CD4-positive, alpha-beta T cell treated with Interleukin-15 for 1 hour (primary cell): ENCODE measurements around the gene SLC18A2.
A peak's percentile ranks its signal among the peaks of the same experiment; 100 is the strongest.
"Not testable (repeated sequence)": the region's sequence is repeated elsewhere in the genome, so short reads cannot be mapped to it uniquely, and the experiment has no call there.

Experiments
- DNase-seq: peaks from one replicate; pipeline ENCODE4 v3.0.0-alpha.2; 2020

The SLC18A2 gene

DNA sequence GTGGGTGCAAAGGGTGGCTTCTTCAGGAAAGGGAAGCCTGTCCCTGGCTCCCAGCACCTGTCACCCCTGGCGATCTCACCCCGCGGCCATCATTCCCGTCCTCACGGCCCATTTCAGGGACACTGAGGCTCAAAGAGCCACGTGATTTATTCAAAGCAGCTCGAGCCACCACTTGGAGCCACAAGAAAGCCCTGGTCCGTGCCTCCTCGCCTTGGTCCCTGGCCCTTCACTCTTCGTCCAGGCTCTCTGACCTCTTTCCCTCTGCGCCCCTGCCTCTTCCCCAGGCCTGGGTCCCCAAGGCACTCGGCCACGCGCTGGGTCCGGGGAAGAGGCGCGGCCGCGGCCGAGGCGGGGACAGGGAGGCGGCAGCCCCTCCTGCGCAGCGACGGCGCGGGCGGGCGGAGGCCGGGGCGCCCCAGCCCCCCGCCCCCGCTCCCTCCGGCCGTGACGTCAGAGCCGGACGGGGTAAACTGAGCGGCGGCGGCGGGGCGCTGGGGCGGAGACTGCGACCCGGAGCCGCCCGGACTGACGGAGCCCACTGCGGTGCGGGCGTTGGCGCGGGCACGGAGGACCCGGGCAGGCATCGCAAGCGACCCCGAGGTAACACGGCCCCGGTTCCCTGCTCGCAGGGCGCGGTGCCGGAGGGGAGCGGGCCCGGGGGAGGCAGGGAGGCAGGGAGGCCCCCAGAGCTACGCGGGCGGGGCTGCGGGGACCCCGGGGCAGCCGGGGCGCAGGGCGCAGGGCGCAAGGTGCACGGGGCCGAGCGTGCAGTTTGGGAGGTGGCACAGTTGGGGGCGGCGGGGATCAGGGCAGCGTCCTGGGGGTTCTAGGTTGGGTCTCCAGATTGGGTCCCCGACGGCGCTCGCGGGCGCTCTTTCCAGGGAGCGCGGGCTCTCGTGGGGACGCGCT is at the start of gene SLC18A2:
Gene SLC18A2, plus strand, starts transcription at position 494 of the 909 bp plus-strand sequence. CDS start 580 bp downstream, outside the sequence.
- no peak for DNase-seq

DNA sequence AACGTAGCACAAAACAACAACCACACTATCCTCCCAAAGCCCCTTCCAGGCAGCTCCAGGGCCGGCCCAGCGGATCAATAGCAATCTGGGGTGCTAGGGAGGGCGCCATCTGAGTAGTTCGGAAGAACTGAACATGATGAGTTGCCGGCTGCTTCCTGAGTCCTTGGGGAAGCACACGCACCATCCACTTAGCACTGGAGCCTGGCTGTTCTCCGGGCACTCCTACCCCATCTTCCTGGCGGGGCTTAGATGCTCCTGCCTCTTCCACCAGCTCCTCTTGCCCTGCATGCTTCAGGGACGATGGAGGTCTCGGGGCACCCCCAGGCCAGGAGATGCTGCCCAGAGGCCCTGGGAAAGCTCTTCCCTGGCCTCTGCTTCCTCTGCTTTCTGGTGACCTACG is 43.7 kb upstream of the SLC18A2 start, which contains the start of gene KCNK18:
Gene KCNK18, plus strand, starts transcription at position 301 of the 400 bp plus-strand sequence. Its CDS starts 0 bp downstream, at position 301.
- DNase-seq, result no peak

DNA sequence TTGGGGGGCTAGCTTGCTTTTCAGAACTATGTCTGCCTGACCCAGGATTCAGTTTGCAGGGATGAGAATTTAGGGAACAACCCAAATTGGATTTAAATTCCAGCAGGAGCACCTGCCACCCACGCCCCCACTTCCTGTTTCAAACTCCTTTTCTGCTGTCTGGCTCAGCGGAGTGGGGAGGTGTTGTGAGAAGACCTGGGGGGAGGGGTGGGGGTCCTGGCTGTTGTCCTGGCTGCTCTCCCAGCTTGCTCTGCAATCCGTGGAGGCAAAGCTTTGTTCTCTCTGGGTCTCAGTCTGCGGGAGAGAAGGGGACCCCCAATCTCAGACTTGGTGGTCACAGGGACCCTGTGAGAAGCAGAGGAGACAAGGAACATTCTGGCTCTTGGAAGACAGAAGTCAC is 42.8 kb upstream of the SLC18A2 start:
- no peak for DNase-seq

DNA sequence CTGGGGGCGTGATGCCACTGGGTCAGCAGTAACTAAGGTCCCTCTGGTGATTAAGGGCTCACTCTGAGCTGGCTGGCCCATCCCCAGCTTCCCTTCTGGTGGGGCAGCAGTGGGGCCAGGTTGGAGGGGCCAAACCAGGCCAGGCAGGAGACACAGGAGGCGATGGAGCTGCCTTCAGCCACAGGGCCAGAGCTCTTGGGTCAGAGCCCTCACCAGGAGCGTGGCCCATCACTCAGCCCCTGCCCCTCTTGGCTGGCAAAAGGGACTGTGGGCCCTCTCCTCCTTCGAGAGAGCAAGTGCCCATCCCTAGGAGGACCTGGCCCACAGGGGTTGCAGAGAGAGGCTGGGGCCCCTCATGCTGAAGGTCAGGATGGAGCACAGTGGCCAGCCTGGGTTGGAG is 39.1 kb upstream of the SLC18A2 start:
- no peak for DNase-seq

DNA sequence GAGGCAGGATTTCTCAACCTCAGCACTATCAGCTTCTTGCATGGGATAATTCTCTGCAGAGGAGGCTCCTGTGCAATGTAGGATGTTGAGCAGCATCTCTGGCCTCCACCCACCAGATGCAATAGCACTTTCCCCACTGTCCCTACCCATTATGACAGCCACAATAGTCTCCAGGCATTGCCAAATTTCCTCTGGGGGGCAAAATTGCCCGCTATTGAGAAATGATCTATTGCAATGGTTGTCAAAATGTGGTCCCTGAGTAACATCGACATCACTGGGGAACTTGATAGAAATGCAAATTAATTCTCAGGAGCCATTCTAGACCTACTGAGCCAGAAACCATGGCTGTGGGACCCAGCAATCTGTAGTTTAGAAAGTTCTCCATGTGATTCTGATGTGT is 36.6 kb upstream of the SLC18A2 start:
- DNase-seq, result no peak

DNA sequence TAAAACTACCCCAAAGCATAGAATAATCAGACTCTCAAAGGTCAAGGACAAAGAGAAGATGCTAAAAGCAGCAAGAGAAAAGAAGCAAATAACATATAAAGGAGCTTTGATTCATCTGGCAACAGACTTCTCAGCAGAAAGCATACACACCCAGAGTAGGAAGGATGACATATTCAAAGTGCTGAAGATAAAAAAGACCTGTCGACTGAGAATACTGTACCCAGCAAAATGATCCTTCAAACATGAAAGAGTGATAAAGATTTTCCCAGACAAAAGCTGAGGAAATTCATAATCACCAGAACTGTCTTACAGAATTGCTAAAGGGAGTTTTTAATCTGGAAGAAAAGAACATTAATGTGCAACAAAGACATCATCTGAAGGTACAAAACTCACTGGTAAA is 28.7 kb upstream of the SLC18A2 start:
- DNase-seq, result no peak

DNA sequence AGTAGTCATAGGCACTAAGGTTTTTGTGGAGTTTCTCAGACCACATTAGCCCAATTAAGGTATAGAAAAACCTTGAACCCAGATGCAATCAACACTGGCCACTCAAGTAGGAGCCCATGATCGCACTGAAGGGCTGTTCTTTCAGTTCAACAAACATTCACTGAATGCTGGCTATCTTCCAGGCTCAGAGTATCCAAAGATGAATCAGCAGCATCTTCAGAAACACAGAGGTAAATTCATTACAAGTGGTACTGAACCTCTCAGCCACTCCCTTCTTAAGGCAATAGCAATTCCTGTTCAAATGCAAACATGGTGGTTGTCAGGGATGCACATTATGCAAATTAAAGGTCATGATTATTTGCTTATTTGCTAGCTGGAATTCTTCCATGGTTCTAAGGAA is 26.5 kb upstream of the SLC18A2 start:
- no peak for DNase-seq

DNA sequence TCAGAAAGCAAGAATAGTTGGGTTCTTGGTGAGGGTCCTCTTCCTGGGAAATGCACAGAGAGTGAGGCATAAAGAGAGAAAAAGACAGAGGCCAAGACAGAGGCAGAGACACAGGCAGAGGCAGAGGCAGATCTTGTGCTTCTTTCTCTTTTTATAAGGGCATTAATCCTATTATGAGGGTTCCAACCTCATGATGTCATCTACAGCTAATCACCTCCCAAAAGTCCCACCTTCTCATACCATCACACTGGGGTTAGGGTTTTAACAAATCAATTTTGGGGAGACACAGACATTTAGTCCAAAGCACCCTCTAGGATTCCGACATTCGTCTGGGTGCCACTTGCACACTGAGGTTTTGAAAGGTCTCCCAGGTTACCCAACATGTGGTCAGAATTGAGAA is 25.8 kb upstream of the SLC18A2 start:
- DNase-seq, result no peak

DNA sequence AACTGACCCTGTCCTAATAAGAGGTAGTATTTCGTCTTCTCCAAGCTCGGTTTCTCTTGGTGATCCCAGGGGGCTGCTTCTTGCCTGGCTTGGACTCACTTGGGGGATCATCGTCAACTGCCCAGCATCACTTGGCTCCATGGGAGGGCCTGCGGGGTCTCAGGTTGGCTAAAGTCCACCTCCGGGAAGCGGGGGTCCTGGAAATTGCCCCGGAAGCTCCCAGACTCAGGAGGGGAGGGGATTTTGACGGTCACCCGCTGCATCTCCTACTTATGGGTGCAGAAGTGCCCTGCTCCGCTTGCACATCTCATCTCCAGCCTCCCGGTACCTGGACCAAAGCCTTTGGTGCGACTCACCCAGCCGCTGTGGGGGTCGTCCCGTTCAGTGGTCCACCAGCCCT is 24.9 kb upstream of the SLC18A2 start:
- no peak for DNase-seq

DNA sequence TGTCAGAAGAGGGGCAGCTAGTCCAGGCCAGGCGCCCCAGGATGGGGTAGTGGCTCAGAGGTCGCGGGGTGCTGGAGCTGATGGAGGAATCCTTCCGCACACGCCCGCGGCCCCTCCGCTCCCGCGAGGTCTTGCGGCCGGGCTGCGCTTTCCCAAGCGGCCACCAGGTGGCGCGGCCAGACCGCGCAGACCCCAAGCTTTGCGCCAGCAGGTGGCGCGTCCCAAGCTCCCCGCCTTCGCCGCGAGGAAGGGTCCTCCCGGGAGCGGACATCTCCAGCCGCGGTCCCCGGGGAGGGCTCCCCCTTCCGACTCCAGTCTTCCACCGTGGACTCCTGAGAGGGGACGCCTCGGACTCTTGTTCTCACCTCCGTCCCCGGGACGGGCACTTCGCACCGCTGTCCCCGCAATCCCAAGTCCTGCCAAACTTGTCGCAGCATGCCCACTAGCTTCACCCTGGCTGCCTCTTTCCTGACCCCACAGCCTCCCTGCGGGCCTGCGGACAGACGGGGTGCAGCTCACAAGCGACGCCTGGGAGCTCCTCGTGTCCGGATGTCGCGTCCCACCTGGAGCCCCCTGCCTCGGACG is 24.2 kb upstream of the SLC18A2 start:
- peak; percentile 53 for DNase-seq

DNA sequence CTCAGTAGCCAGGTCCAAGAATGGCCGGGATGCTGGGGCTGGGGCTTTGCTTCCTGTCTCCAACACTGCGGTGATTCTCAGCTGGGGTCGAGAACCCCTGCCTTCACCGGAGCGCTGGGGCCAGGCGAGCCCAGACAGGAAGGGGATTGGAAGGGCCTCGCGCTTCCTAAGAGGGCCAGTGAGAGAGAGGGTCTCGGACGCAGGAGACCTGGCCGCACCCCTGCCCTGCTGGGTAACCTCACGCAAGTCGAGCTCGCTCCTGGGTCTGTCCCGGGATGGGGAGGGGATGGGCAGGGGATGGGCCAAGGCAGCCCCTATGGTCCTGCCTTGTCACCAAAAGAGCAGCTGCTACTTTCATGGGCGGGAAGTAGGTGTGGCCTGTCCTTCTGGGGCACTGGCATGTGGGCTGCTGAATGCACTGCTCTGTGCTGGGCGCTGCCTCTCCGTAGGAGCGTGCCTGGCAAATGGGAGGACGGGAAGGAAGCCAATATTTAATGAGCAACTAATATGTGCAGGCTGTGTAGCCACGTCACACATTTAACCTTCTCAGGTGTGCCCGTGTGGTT is 23.6 kb upstream of the SLC18A2 start:
- no peak for DNase-seq

DNA sequence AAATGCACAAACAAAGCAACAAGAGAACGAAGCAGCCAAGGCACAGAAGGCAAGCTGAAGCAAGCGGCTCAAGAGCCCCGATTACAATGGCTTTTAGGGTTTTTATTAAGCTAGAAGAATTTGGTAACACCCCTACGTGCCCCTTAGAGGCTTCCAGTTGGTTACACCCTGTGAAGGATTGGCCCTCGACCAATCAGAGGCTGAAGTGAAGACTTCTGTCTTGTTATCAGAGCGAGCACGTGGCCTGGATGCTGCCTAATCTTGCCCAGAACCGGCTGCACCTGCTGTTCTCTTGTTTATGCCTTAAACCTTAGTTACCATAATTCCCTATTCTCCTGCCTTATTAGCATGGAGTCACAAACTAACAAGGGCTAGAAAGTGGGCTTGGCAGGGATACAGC is 22.3 kb upstream of the SLC18A2 start:
- no peak for DNase-seq

DNA sequence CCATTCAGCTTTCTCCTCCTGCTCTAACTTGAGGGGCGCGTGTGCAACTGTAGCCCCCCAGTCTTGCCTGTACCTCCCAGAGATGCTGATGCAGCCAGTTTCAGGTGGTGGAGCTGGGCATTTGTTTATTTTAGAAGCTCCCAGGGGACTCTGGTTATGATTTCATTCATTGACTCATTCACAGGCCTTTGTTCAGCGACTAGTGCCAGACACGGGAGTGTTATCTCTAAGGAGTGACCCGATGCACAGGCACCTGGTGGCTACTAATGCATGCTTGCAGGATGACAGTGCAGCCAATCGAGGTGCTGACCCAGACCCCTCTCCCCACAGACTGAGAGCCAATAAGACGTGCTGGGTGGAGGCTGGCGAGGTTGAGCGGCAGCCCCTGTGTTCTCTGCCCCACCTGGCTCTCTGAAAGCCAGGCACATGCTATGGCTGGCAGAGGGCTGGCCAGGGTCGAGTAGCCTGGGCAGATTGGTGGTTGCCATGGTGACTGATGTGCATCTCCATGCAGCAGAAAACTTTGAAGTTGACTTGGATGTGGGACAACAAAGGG is 19.7 kb upstream of the SLC18A2 start:
- no peak for DNase-seq

DNA sequence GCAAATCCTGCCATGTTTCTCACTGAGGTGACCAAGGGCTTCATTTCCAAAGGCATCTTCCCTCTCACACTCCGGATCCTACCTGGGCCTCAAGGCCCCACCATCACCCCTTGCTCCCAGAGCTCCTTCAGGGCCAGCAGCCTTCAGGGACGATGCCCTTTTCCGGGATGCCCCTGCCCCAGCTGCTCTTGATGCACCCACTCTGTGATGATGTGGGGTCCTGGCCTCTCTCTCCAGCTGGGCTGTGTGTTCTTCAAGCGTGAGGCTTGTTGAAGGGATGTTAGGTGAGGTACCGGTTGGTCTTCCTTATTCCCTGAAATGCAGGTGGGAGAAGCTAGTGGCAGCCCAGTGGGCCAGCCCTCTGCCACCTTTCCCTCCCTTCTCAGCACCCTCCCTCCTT is 18.4 kb upstream of the SLC18A2 start:
- DNase-seq, result no peak

DNA sequence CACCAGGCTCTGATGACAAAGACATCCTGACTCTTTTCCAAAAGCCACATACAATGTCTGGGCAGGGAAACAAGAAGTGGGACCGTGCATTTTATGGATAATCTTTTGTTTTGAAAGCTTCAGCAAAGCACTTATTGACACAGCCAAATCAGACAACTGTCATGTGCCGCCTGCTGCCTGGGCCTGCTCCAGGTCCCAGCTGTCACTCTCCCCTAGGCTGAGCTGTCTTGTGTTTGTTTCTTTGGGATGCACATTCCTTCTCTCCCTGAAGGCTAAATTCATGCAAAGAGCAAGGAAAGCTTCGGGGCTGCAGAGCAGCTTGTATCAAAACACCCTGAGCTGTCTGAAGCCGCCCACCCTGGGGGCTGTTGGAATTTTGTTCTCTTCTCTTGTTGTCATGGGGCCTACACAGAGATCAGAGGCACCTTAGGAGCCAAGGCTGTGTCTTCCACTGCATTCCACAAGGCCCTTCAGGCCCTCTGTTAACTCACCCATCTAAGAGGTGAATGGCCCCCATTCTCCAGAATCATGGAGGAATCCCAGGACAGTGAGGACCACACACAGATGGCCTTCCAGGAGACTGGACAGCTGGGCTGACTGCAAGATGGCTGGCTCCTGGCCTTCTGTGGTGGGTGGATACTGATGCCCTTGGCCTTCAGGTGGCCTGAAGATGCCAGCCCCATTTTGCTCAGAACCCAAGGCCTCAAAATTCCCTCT is 17.8 kb upstream of the SLC18A2 start:
- no peak for DNase-seq

DNA sequence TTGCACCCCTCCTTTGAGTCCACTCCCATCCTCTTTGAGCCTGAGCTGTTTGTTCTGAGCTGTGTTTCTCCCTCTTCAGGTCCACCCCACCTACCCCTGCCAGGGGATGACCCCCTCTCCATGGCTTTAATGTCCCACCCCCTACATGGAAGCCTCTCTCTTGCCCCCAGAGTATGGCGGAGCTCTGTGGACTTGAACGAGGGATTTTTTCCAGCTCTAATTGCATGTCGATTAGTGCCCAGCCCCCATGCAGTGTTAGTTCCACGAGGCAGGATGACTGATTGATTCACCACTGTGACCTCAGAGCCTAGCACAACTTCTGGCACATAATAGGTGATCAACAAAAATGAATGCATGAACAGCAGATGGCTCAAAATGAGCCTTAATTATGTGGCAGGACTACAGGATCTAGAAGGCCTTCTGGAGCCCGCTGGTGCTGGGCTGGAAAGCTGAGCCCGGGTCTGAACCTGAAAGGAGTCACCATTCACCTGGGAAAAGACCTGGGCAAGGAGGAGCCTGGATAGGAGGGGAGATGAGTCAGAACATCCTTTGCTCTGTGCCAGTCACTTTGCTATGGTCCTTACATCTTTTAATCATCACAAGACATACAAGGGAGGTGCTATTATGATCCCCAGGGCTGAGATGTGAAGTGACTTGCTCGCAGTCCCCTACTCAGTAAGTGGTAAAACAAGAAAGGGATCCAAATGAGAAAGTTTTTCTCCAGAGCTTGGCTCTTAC is 17.1 kb upstream of the SLC18A2 start:
- DNase-seq, result no peak

DNA sequence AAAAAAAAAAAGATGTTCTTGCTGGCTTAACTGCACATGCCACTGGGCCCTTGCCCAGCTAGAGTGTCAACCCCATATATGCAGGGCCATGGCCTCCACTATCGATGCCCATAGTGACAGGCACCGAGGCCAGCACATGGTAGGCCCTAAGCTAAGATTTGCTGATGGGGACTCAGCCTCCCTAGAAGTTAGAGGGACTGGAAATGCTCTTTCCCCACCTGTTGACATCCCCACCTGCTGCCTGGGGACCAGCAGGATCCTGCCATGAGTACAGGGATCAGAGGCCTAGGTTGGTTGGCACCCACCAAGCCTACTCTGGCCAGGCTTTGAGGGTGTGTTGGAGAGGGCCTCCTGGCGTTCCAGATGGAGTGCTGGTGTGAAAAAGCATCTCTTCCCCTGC is 16.0 kb upstream of the SLC18A2 start:
- no peak for DNase-seq

DNA sequence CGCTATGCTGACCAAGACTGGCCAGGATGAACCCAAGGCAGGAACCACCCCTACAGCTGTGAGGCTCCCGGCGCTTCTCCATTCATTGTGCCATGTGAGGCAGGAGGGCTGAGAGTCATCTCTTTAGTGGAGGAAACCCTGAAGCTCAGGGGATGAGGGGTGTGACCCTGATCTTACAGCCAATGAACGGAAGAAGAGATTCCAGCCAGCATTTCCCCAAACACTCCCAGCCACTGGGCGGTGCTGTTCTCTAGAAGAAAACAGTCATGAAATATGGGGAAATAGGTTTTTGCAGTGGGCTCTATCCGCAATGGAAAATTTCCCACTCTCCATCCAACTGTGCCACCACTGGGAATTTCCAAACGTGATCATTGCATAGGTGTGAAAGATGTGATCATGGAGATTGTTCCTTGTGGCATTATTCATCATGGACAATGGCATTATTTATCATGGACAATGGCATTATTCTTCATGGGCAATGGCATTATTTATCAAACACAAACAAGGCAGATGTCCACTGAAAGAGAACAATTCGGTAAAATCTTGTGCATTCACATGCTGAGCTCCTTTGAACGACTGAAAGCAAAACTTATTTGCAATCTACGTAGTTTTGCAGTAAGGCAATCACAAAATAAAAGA is 14.0 kb upstream of the SLC18A2 start:
- DNase-seq, result no peak

DNA sequence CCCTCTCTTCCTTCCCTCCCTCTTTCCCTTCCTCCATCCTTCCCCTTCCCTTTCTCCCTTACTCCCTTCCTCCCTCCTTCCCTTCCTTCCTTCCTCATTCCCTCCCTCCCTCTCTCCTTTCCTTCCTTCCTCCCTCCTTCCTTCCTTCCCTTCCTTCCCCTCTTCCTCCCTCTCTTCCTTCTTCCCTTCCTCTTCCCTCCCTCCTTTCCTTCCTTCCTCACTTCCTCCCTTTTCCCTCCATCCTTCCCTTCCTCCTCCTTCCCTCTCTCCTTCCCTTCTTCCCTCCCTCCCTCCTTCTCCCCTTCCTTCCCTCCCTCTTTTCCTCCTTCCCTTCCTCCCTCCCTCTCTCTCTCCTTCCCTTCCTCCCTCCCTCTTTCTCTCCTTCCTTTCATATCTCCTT is 12.7 kb upstream of the SLC18A2 start:
- DNase-seq, result no peak

DNA sequence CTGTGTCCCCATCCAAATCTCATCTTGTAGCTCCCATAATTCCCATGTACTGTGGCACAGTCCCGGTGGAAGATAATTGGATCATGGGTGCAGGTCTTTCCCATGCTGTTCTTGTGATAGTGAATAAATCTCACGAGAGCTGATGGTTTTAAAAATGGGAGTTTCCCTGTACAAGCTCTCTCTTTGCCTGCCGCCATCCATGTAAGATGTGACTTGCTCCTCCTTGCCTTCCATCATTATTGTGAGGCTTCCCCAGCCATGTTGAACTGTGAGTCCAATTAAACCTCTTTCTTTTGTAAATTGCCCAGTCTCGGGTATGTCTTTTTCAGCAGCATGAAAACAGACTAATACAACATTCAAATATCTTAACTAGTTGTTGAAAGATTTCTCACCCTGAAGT is 10.8 kb upstream of the SLC18A2 start:
- DNase-seq, result not testable (repeated sequence)

DNA sequence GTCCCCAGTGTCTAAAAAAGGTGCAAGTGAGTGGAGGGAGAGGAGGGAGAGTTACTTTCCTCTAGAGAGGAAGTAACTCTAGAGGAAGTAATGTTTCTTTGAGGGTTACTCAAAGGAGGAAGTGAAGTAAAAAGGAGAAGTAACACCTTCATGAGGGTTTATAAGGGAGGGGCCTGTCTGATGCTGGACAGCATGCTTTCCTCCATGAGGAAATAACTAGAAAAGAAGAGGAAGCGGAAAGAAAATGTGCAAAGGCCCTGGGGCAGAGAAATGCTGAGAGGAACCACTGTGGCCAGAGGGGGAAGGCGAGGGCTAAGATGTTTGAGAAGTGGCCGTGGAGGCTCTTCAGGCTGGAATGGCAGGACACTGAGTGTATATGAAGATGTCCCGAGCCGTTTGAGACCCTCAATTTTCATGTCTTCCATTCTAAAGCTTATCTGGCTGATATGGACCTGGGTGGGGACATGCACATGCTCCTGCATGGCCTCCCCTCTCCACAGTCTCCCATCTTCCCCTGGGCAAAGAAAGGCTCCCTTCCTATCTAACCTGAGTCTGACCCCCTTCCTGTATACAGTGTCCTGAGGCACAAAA is 3.4 kb upstream of the SLC18A2 start:
- peak; percentile 24 for DNase-seq
